K562 (cell line): Measurements from ENCODE around the gene ITPR2. TPM values are rescaled to one million over a fixed set of nuclear protein-coding genes. Genes with fewer than 3 reads are reported as not detected.

Source experiments
- CREB3 ChIP-seq: fragments of 450-650 bp; conservative IDR thresholded peaks from 2 replicates; pipeline ENCODE4 v1.6.1; 2016; ENCODE audit warnings: missing genetic modification characterization, low read depth, mild to moderate bottlenecking, missing compliant biosample characterization, moderate library complexity
- FOXJ3 ChIP-seq: sonication (generic); formaldehyde crosslinking; IDR thresholded peaks from 2 replicates; pipeline ENCODE4 v1.4.0; 2020; ENCODE audit warnings: mild to moderate bottlenecking, missing genetic modification reagents
- FOXP4 ChIP-seq: sonication (generic); formaldehyde crosslinking; IDR thresholded peaks from 2 replicates; pipeline ENCODE4 v1.8.0; 2022; ENCODE audit warnings: mild to moderate bottlenecking, missing genetic modification reagents, borderline replicate concordance
- HDAC8 ChIP-seq: fragments of 450-650 bp; IDR thresholded peaks from 2 replicates; pipeline ENCODE4 v1.6.1; 2016; ENCODE audit warnings: mild to moderate bottlenecking, missing genetic modification characterization, moderate library complexity, missing compliant biosample characterization
- KDM2B ChIP-seq: fragments of 250-450 bp; sonication (Bioruptor Pico); IDR thresholded peaks from 2 replicates; pipeline ENCODE4 v1.8.0; 2021; ENCODE audit warnings: mild to moderate bottlenecking, moderate library complexity
- LCOR ChIP-seq: sonication (generic); formaldehyde crosslinking; IDR thresholded peaks from 2 replicates; pipeline ENCODE4 v1.8.0; 2022; ENCODE audit warnings: mild to moderate bottlenecking, missing genetic modification reagents
- NFE2L1 ChIP-seq: fragments of 450-650 bp; IDR thresholded peaks from 2 replicates; pipeline ENCODE4 v1.6.1; 2016; ENCODE audit warnings: missing genetic modification characterization, low read depth, mild to moderate bottlenecking, missing compliant biosample characterization, moderate library complexity, borderline replicate concordance
- NR3C1 ChIP-seq: sonication (generic); formaldehyde crosslinking; IDR thresholded peaks from 2 replicates; pipeline ENCODE4 v1.8.1; 2022; ENCODE audit warnings: missing genetic modification reagents
- NRF1 ChIP-seq, 2 experiments: fragments of 450-650 bp; IDR thresholded peaks in 1 of 2; conservative IDR thresholded peaks in 1 of 2; 2 replicates each; pipeline ENCODE4 v1.6.1; 2014; ENCODE audit warnings: mild to moderate bottlenecking in 2 of 2
- UBTF ChIP-seq, 2 experiments: IDR thresholded peaks; 2 replicates each; pipeline ENCODE4 v1.6.1; 2012; ENCODE audit warnings: improper control_type of control experiment in 2 of 2, low read depth in 2 of 2, low read length in 2 of 2, borderline replicate concordance in 1 of 2
- ZNF121 ChIP-seq: sonication (generic); formaldehyde crosslinking; conservative IDR thresholded peaks from 2 replicates; pipeline ENCODE4 v1.8.0; 2022; ENCODE audit warnings: missing genetic modification reagents
- ZNF224 ChIP-seq: sonication (generic); formaldehyde crosslinking; IDR thresholded peaks from 2 replicates; pipeline ENCODE4 v1.8.0; 2022; ENCODE audit warnings: mild to moderate bottlenecking, missing genetic modification reagents
- ZNF239 ChIP-seq: fragments of 250-450 bp; sonication (Bioruptor Pico); IDR thresholded peaks from 2 replicates; pipeline ENCODE4 v1.4.0; 2020; ENCODE audit warnings: mild to moderate bottlenecking
- ZNF644 ChIP-seq: fragments of 200-800 bp; sonication (Bioruptor generic); IDR thresholded peaks from 2 replicates; pipeline ENCODE4 v1.6.1; 2016; ENCODE audit warnings: low read depth, missing genetic modification characterization, missing compliant biosample characterization
- polyA plus RNA-seq, 8 experiments: library from polyadenylated mRNA; depleted of rRNA in 4 of 8; stranded (reverse) in 5 of 8; unstranded in 3 of 8; fragments of >200 nt; fragmentation: Nextera tagmentation in 2 of 8; fragmentation: Illumina TruSeq in 1 of 8; extraction: Ambion mirVana in 2 of 8; extraction: Trizol in 1 of 8; gene quantifications; 2 replicates each; pipeline versions ENCODE4 v1.2.1 to v1.2.3, GENCODE V29; 2011 to 2014; ENCODE audit warnings: inconsistent platforms in 1 of 8, missing spikeins in 1 of 8
- total RNA-seq, 7 experiments: library from RNA; depleted of rRNA in 6 of 7; stranded (reverse); fragments of >200 nt in 6 of 7; fragmentation: Illumina TruSeq in 2 of 7; extraction: Trizol in 2 of 7; gene quantifications; 2 replicates each; pipeline versions ENCODE4 v1.2.1 to v1.2.3, GENCODE V29; 2011 to 2021; ENCODE audit warnings: low replicate concordance in 1 of 7
- TF ChIP-seq, protein P1 (sequence below): IDR thresholded peaks from 2 replicates; pipeline ENCODE4 v1.6.1; 2011; ENCODE audit warnings: borderline replicate concordance, low read depth, mild to moderate bottlenecking, moderate library complexity, low read length; ENCODE audit not compliant: insufficient read depth, poor library complexity, severe bottlenecking
- TF ChIP-seq, protein P2 (sequence below): fragments of 450-650 bp; IDR thresholded peaks from 2 replicates; pipeline ENCODE4 v1.6.1; 2018; ENCODE audit not compliant: partially characterized antibody

ITPR2 gene
- total and polyA plus RNA-seq, 9 of the 15 experiments (the other 6 are each of a cell fraction or from before 2014, with no cell fraction given) = 0.21 to 3.3 (median 0.95) TPM

DNA sequence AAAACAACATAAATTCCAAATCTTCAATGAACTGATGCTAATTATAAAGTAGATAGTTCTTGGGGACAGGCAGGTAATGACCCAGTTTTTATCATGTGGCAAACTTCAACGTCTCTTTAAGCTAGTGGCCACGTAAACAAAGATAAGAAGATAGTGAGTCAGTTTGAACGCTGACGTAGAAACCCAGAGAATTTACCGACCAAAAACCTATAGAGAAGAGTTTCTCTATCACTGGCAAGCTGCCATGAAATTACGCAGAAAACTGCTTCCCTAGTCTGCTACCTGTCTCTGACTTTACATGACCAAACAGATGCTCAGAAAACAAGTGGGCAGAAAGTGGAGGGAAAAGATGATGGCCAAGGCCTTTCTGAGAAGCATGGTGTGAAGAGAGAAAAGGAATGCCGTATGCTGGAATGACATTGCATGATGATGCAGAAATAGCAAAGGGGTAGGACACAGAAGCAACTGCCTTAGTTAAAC lies 136.3 kb downstream of the ITPR2 start (continued):
- TF ChIP-seq FOXP4 = no peak
- no peak for TF ChIP-seq FOXJ3
- no peak for TF ChIP-seq UBTF (IDR thresholded peaks at IDR 0.05; ENCODE audit: borderline replicate concordance in 1 of 2, low read depth in 2 of 2, low read length in 2 of 2)
- TF ChIP-seq ZNF644 = no peak
- TF ChIP-seq ZNF224 (CRISPR knock-in tag) = no peak
- TF ChIP-seq NRF1 (conservative IDR thresholded peaks at IDR 0.05 in 1 of 2, IDR thresholded peaks at IDR 0.05 in 1 of 2) = no peak
- TF ChIP-seq, protein P1, sequence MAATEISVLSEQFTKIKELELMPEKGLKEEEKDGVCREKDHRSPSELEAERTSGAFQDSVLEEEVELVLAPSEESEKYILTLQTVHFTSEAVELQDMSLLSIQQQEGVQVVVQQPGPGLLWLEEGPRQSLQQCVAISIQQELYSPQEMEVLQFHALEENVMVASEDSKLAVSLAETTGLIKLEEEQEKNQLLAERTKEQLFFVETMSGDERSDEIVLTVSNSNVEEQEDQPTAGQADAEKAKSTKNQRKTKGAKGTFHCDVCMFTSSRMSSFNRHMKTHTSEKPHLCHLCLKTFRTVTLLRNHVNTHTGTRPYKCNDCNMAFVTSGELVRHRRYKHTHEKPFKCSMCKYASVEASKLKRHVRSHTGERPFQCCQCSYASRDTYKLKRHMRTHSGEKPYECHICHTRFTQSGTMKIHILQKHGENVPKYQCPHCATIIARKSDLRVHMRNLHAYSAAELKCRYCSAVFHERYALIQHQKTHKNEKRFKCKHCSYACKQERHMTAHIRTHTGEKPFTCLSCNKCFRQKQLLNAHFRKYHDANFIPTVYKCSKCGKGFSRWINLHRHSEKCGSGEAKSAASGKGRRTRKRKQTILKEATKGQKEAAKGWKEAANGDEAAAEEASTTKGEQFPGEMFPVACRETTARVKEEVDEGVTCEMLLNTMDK = no peak
- peak; percentile 71; the same call in 1 of the 2 replicates for TF ChIP-seq CREB3 (tag)
- no peak; the same call in 1 of the 2 replicates for TF ChIP-seq ZNF239 (CRISPR knock-in tag)
- no peak for TF ChIP-seq KDM2B
- no peak for TF ChIP-seq NR3C1 (CRISPR knock-in tag)
- no peak for TF ChIP-seq LCOR (CRISPR knock-in tag)
- TF ChIP-seq HDAC8 (tag) = no peak; the same call in 1 of the 2 replicates
- TF ChIP-seq ZNF121 = no peak
- TF ChIP-seq NFE2L1 (tag) = no peak
- TF ChIP-seq, protein P2, sequence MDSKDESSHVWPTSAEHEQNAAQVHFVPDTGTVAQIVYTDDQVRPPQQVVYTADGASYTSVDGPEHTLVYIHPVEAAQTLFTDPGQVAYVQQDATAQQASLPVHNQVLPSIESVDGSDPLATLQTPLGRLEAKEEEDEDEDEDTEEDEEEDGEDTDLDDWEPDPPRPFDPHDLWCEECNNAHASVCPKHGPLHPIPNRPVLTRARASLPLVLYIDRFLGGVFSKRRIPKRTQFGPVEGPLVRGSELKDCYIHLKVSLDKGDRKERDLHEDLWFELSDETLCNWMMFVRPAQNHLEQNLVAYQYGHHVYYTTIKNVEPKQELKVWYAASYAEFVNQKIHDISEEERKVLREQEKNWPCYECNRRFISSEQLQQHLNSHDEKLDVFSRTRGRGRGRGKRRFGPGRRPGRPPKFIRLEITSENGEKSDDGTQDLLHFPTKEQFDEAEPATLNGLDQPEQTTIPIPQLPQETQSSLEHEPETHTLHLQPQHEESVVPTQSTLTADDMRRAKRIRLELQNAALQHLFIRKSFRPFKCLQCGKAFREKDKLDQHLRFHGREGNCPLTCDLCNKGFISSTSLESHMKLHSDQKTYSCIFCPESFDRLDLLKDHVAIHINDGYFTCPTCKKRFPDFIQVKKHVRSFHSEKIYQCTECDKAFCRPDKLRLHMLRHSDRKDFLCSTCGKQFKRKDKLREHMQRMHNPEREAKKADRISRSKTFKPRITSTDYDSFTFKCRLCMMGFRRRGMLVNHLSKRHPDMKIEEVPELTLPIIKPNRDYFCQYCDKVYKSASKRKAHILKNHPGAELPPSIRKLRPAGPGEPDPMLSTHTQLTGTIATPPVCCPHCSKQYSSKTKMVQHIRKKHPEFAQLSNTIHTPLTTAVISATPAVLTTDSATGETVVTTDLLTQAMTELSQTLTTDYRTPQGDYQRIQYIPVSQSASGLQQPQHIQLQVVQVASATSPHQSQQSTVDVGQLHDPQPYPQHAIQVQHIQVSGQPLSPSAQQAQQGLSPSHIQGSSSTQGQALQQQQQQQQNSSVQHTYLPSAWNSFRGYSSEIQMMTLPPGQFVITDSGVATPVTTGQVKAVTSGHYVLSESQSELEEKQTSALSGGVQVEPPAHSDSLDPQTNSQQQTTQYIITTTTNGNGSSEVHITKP = no peak
